ENCODE results near the gene HHLA2.

The HHLA2 gene

DNA sequence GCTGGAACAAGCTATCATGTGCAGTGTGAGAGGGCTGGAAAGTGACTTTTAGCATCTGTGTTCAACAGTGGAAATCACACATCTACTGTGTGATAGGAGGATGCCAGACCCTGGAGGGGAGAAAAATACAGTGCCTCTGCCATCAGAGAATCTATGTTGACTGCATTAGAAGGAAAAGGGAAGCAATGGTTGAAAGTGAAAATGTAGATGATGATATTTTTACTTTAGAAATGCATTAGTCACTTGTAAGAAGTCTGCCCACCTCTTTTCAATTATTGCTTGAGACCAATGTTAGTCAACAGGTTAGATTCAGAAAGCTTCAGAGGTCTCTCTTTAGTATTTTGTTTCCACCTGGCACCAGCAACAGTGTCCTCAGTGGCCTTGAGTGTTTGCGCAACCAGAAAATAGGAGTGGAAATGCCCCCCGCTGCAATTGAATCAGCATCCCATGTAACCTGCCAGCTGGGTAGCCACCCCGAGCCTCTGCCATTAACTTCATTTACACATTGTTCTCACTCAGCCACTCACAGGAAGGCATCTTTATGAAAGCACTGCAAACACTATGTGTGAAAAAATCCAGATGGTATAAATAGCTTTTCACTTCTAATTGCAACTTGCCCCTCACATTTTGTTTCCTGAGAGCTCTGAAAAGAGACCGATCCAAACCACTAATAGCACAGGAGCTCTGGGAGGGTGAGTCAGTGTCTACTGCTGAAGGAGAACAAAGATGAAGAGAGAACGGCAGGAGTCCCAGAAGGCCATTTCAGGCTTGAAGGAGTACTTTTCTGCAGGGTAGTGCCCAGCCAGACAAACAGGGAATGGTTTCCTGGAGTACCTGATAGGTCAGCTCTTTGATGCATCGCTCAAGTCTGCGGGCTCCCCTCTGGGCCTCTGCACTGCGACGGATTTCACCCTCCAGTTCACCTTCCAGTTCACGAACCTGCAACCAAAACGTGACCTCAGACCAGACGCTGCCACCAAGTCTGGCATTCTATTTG, 92.1 kb downstream of the HHLA2 start:
- peak; percentile 89 for FAIRE-seq

DNA sequence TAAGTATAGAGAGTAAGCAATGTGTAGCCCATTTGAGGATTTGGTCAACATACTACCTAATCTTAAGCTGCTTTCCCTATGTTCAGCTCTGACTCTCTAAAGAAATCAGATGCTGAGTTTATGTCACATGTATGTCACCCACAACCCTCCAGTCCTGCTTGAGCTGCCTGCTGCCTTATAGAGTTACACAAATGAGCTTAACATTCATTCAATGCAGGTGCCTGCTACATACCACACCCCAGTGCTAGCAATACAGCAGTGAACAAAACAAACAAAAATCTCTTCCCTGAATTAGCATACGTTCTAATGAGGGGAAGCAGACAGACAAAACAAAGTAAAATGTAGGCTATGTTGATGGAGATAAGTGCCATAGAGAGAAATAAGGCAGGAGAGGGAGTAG, 93.0 kb downstream of the HHLA2 start:
- FAIRE-seq, result peak; percentile 62

More for the DNA sequence above, 92.1 kb downstream of the HHLA2 start:
- no peak for DNase-seq (ENCODE audit: insufficient read length, low spot score)

DNA sequence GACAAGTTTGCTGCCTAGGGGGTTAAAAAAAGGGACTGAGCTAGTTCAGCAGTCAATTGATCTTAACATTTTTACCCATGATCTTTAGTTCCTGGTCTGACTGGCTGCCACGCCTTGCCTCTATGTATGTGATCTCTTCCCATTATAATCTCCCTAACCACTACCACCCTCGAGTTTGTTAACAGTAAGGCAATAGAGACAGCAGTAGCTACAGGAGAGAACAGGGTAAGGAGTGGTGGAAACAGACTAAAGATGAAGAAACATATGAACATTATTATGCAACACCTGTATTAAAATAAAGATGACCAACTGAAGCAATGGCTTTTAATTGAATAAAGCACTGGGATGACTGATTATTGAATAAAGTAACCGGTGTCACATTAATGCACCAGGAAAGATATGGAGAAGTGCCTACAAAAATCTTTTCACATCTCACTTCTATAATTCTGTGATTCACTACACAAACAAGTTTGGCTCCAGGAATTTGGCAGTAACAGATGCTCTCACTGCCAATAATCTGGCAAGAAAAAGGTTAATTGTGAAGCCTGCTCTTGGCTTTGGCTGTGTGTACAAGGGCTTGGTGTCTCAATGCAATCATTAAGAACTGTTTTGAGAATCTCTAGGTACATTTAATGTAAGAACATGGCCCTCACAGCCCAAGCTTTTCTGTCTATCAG, 95.7 kb downstream of the HHLA2 start:
- no peak for FAIRE-seq
- no peak for DNase-seq (ENCODE audit: insufficient read length, low spot score)

More for the DNA sequence above, 93.0 kb downstream of the HHLA2 start:
- no peak for DNase-seq (ENCODE audit: insufficient read length, low spot score)

DNA sequence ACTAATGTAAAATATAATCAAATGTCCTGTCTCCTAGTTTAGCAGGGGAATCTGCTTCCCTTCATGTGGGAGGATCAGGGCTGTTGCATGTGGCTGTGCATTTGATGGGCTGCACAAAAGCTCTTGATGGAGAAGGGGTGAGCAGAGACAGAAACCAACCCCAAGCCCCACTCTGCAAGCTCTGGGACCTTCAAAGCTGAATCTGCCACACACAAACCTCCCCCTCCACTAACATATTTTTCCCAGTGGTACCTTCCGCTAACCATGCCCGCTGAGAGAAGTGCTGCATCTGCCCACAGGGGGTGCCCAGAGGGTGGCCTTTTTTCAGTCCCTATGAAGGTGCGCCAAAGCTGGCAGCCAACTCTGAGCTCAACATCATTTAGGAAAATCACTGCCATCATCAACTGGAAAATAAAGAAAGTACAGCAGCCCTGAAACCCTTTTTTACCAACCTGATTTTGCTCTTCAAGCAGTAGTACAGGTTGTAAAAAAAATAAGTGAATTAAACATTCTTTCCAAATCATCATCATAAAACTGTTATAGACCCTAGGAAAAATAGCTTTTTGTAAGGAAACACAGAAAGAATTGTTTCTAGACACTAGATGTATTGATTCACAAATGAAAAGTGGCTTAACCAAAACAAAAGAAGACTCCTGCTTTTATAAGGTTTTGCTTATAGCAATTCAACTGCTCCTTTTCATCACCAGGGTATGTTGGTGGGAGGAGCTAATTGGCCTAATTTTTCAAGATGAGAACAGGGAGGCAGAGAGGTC, 97.0 kb downstream of the HHLA2 start:
- DNase-seq (ENCODE audit: insufficient read length, low spot score), result no peak
- FAIRE-seq, result no peak

DNA sequence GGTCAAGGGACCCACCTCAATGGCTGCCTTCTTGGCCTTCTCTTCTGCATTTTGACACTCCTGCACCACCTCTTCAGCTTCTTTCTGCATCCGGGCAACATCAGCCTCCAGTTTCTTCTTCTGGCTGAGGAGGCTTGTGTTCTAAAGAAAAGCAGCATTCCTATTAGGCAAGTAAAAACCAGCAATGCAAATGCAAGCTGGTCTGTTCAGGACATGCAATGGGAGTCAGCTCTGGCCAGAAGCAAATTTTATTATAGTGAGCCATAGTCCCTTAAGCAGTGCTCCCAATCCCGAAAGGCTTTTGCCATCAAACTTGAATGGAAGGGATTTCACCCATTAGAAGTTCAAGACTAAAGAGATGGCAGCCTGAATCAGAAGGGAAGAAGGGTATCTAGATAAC, 97.7 kb downstream of the HHLA2 start:
- FAIRE-seq (no peak), DNase-seq (ENCODE audit: insufficient read length, low spot score) (no peak)

DNA sequence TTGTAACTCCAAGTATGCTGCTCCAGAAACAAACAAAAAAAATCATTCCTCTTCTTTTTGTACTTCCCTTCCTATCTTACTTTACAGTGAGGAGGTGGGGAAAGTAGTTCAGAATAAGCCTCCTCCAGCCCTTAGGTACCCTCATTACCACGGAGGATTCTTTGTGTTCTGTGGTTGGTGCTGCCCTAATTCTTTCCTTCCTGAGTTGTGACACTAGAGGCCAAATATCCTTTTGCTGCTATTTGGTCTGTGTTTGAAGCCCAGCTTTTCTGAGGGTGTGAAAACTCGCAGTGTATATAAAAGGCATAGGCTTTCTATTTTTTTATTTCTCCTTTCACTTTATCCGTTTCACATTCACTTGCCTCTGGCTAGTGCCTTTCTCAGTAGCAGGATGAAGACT, 98.2 kb downstream of the HHLA2 start:
- FAIRE-seq, result no peak
- DNase-seq (ENCODE audit: insufficient read length, low spot score), result no peak

DNA sequence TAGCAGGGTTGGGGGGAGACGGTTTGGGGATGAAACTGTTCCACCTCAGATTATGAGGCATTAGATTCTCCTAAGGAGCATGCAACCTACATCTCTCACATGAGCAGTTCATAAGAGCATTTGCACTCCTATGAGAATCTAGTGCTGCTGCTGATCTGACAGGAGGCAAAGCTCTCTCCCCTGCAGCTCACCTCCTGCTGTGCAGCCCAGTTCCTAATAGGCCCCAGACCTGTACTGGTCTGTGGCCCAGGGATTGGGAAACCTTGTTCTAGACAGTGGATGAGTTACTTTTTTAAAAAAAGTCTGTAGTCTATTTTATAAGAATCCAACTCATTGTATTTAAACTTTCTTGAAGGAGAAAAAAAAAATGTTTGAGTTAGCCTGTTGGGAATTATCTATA, 100.0 kb downstream of the HHLA2 start:
- DNase-seq (ENCODE audit: insufficient read length, low spot score), result no peak
- FAIRE-seq, result no peak

DNA sequence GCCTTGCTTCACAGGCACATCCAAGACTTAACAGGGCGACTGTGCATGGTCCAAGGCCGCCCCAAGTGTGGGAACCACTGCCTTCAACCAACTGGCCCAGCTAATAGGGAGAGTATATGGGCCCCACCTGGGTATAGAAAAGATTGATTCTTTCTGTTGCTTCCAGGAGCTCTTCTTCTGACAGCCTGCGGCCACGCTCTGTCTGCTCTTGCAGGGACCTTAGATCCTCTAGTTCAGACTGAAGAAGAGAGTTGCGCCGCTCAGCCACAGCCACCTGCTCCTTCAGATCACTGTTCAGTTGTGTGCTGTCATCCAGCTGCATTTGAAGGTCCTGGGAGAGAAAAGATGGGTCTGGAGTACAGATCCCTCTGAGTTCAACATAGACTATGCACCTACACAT, 102.2 kb downstream of the HHLA2 start:
- FAIRE-seq (no peak), DNase-seq (ENCODE audit: insufficient read length, low spot score) (no peak)

DNA sequence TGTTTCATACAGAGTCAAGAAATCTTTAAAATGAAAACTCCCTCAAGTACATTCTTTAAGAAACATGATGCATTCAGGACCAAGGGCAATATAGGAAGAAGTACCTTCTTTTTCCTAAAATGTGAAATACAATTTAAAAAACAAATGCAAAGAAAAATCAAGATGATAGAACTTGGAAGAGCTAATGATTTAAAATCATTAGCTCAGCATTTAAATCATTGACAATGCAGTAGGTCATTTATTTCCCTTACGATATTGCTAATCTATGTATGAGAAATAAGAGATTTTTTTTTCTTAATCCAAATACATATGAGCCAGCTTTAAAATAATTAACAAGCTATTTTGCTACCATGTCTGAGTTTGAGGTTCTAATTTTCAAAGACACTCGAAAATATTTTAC, 105.5 kb downstream of the HHLA2 start:
- no peak for FAIRE-seq
- DNase-seq (ENCODE audit: insufficient read length, low spot score), result no peak

DNA sequence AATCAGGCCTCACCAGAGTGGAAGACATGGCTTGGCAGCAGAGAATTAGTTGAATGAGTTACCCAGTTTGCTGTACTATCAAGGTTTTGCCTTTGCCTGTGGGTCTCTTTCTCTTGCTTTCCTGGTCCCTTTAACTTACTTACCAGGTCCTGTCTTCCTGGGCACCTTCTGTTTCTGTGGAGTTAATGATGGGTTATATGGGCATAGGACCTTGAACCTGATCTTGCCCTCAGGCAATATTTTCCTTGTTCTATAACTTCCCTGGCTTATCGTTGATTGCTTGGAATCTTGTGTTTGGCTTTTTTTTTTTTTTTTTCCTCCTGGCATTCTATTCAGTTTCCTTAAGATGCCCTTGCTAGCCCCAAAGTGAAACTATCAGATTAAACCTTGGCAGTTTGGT, 106.8 kb downstream of the HHLA2 start:
- FAIRE-seq, result no peak
- no peak for DNase-seq (ENCODE audit: insufficient read length, low spot score)

DNA sequence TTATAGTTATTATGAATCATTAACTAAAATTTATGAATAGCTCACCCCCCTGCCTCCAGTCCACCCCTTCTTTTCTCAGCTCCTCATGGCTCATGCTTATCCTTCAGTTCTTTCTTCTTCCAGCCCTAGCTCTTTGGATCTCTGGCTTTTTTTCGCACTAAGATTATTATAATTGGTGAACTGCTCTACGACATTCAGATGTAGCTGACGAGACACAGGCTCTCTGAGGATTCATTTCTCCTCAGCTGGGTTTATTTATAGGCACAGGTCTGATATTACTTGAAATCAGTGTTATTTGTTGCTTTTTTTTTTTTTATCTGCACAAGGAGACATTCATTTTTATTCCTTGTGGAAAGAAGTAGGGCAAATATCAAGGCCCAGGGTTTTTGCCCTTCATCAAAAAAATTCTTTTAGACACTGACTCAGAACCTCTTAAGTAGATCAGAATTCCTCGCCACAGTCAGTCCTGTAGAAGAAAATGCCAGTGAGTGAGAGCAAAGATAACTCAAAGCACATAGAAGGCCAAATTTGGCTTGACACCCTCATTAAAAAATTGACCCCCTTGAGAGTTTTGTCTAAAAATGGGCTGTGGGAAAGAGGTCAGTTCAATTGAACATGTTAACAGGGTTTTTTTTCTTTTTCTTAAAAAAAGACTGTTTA, 107.5 kb downstream of the HHLA2 start:
- no peak for FAIRE-seq
- no peak for DNase-seq (ENCODE audit: insufficient read length, low spot score)

DNA sequence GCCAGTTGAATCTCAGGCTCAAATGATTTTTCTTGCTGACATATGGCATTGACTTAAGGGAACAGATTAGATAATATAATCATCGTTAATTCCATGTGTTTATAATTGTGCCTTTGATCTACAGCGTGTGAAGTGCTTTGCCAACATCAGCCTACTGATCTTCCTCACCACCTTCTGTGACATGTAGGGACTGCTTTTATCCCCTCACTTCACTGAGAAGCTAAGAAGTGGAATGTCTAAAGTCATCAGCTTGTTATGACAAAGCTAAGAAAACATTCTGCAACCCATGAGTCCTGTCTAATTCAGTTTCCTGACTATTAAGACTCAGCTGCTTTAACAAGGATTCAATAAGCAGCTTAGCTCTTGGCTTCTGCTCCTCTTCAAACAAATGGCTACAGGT, 108.0 kb downstream of the HHLA2 start:
- no peak for DNase-seq (ENCODE audit: insufficient read length, low spot score)
- FAIRE-seq, result no peak

DNA sequence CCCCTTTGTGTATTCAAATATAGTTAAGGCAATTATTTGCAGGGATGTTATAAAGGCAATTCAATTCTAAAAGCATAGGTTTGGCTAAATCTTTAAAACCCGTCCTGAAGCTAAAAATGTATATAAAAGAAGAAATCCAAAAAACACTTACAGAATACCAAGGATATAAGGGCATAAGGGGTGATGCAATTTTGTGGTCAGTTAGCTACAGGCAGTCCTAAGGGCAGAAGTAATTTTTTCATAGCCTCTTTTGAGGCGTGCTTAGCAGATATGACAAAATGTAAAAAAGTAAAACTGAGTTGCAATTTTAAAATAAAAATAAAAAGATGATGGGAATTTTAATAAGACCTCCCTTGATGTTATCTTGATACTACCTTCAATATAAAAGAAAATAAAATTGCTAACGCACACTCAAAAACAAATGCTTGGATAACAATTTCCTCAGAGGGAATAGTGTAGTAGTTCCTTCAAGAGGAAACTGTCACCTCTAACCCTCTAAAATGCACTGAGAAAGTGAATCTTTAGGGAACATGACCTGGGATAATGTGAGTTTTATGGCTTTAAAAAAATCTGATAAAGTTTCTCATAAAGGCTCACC, 109.8 kb downstream of the HHLA2 start:
- FAIRE-seq (no peak), DNase-seq (ENCODE audit: insufficient read length, low spot score) (no peak)

DNA sequence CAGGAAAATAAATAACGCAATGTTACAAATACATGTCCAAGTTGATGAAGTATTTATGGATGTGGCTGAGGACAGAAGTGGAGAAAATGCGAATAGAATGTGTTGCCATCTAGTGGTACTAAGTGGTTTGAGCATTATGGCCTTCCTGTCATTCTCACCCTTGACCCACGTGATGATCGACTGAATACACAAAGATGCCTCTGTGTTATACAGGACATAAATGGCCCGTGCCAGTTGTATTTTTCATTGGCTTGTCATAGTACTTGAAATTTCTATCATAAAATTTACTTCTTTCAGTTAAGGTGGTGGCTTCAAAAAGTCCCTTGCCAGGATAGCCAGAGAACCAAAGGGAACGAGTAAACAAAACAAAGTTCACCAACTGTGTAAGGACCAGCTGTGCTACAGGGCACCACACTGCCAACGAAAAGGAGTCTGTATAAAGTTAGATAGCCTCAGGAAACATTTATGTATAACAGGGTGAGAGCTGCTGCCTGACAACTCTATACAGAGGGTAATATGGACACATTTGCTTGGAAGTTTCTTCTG, 110.4 kb downstream of the HHLA2 start:
- FAIRE-seq (peak; percentile 99), DNase-seq (ENCODE audit: insufficient read length, low spot score) (peak; percentile 46)

DNA sequence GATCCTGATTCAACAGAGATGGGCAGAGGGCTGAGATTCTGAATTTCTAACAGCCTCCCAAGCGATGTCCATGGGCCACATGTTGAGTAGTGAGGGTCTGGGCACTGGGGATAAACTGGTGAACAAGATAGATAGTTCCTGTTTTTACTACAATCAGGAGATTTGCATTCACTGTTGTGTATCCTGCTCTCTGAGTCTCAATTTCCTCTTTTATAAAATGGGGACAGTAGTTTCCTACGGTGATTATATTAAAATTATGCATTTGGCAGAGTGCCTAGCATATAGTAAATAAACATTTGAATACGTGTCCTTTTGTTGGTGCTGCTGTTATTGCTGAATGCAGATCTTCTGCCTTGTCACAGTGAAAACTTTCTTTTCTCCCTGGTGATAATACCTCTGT, 111.5 kb downstream of the HHLA2 start:
- DNase-seq (ENCODE audit: insufficient read length, low spot score) (no peak), FAIRE-seq (no peak)

DNA sequence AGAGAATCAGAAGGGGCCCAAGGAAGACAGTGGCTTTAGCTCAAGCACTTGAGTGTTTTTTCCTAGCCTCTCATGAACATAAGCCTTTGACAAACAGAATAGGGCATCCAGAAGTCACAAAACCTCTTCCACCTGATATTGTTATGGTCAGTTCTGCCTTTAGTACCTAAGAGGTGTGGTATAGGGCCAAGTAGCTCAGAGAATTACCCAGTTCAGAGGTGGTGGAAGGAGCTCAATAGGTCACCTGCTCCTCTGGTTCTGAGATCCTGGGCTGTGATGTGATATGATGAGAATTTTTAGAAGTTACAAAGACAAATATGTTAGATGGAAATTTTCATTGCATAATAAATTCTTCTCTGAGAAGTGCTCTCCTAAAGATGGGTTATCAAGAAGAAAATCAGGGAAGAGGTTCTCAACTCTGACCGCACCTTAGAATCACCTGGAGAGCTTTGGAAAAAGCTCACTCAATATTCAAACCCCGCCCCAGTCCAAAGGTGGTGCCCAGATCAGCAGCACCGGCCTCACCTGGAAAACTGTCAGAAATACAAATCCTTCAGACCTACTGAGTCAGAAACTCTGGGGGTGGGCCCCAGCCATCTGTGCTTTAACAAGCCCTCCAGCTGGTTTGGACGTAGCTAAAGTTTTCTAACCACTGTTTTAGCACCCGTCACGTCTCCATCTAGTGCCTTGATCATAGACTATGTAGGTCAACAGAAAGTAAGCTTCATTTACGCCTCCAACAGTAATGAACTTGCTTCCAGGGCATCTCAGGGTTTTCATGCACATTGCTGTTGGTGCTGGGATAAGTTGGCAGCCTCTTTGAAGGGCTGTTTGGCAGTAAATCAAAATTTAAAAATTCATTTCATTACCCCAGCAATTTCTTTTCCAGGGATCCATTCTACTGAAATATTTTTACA, 112.8 kb downstream of the HHLA2 start:
- DNase-seq (ENCODE audit: insufficient read length, low spot score), result no peak
- FAIRE-seq, result no peak

DNA sequence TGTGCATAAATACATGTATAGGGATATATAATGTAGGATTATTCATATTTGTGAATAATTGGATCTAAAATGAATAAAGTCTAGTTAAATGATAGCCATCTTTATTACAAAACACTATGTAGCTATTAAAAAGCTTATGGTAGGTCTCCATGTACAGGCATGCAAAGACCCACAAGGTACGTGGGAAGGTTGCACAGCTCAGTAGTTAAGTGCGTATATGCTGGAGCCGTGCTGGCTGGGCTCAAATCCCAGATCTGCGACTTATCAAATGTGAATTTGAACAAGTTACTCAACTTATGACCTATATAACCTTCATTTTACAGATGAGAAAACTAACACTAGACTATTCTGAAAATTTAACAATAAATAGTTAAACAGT, 113.4 kb downstream of the HHLA2 start:
- FAIRE-seq (no peak), DNase-seq (ENCODE audit: insufficient read length, low spot score) (no peak)

DNA sequence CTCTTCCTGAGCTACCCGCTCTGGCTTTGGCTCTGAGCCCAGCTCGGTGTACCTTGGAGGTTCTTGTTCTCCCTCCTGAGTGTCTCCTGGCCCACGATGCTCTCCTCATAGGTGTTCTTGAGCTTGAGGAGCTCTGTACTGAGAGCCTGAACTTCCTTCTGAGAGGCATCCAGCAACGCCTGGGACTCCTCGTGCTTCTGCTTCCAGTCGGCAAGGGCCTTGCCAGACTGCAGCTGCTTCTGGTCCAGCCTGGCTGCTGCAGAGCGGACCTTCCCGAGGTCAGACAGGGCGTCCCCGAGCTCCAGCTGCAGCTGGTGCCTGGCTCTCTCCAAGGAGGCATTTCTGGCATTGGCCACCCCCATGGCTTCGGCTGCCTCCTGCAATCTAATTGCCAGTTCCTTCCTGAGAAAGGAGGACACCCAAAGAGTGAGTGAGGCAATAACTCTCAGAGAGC, 114.2 kb downstream of the HHLA2 start:
- DNase-seq (ENCODE audit: insufficient read length, low spot score), result no peak
- FAIRE-seq, result no peak

All from GM19239 (cell line).